ENCODE data around the gene CFAP97D2.
"Not testable (repeated sequence)": the region's sequence is repeated elsewhere in the genome, so short reads cannot be mapped to it uniquely, and the experiment has no call there.

Gene CFAP97D2

DNA sequence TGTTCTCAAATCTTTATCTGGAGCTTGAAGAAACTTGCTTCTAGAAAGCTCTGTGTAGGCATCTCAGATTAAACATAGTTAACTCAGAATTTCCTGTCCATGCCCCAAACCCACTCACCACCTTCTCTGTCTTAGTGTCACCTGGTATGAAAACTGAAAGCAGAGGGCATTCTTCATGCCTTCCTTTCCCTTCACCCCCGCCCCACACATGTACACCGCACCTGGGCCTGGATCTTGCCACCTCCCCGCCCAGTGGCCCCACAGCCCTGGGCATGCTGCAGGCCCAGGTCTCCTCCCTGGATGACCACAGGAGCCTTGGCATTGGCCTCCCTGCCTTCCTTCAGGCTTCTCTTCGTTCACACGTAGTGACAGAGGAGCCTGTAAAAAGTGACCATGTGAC is 15.8 kb downstream of the CFAP97D2 start:
- Histone ChIP-seq H4K20me1 (ENCODE audit: control insufficient read depth, insufficient read depth, low read depth, low read length) (no peaks in the 10 kb centered on the region), H3K9me2 (replicated peaks; ENCODE audit: control insufficient read depth, low read length) (no peaks in the 10 kb centered on the region), H3K36me3 (ENCODE audit: control insufficient read depth, low read length) (no peaks in the 10 kb centered on the region), H3K27me3 (ENCODE audit: control insufficient read depth, low read length) (no peaks in the 10 kb centered on the region), H3K4me1 (ENCODE audit: control insufficient read depth, low read length) (no peaks in the 10 kb centered on the region), H3K4me3 (ENCODE audit: low read length) (no peak overlapping the region), H3K9me3 (ENCODE audit: control insufficient read depth, insufficient read depth, low read length) (no peaks in the 10 kb centered on the region), H3K27ac (ENCODE audit: low read depth, low read length) (no peak overlapping the region), H3F3A (ENCODE audit: control insufficient read depth, insufficient read depth) (no peaks in the 10 kb centered on the region), H3K4me2 (ENCODE audit: low read length) (no peak overlapping the region), H3K79me2 (ENCODE audit: control insufficient read depth, low read length) (no peaks in the 10 kb centered on the region)
- TF ChIP-seq, protein P1, sequence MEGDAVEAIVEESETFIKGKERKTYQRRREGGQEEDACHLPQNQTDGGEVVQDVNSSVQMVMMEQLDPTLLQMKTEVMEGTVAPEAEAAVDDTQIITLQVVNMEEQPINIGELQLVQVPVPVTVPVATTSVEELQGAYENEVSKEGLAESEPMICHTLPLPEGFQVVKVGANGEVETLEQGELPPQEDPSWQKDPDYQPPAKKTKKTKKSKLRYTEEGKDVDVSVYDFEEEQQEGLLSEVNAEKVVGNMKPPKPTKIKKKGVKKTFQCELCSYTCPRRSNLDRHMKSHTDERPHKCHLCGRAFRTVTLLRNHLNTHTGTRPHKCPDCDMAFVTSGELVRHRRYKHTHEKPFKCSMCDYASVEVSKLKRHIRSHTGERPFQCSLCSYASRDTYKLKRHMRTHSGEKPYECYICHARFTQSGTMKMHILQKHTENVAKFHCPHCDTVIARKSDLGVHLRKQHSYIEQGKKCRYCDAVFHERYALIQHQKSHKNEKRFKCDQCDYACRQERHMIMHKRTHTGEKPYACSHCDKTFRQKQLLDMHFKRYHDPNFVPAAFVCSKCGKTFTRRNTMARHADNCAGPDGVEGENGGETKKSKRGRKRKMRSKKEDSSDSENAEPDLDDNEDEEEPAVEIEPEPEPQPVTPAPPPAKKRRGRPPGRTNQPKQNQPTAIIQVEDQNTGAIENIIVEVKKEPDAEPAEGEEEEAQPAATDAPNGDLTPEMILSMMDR (IDR thresholded peaks at IDR 0.05; ENCODE audit: low read depth, low read length, poor library complexity, severe bottlenecking), result no peak
- no peak for TF ChIP-seq EZH2phosphoT487 (IDR thresholded peaks at IDR 0.05; ENCODE audit: borderline replicate concordance, low read length)

DNA sequence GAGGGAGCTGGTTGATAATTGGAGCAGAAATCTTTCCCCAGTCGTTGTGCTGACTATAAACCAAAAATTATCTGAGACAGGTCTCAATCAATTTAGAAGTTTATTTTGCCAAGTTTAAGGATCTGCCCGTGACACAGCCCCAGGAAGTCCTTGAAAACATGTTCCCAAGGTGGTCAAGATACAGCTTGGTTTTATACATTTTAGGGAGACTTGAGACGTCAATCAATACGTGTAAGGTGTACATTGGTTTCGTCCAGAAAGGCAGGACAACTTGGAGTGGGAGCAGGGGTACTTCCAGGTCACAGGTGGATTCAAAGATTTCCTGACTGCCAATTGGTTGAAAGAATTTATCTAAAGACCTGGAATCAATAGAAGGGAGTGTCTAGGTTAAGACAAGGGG is 17.6 kb downstream of the CFAP97D2 start:
- no peaks in the 10 kb centered on the region for H4K20me1 ChIP-seq (ENCODE audit: control insufficient read depth, insufficient read depth, low read depth, low read length)
- H3K79me2 ChIP-seq (ENCODE audit: control insufficient read depth, low read length), result no peaks in the 10 kb centered on the region
- no peaks in the 10 kb centered on the region for H3K27me3 ChIP-seq (ENCODE audit: control insufficient read depth, low read length)
- H3K4me3 ChIP-seq (ENCODE audit: low read length), result no peak overlapping the region
- H3K4me1 ChIP-seq (ENCODE audit: control insufficient read depth, low read length), result no peaks in the 10 kb centered on the region
- H3K9me2 ChIP-seq (replicated peaks; ENCODE audit: control insufficient read depth, low read length), result no peaks in the 10 kb centered on the region
- no peak overlapping the region for H3K27ac ChIP-seq (ENCODE audit: low read depth, low read length)
- H3K4me2 ChIP-seq (ENCODE audit: low read length), result no peak overlapping the region
- no peaks in the 10 kb centered on the region for H3F3A ChIP-seq (ENCODE audit: control insufficient read depth, insufficient read depth)
- TF ChIP-seq, protein P1 (IDR thresholded peaks at IDR 0.05; ENCODE audit: low read depth, low read length, poor library complexity, severe bottlenecking), result no peak
- no peak for TF ChIP-seq EZH2phosphoT487 (IDR thresholded peaks at IDR 0.05; ENCODE audit: borderline replicate concordance, low read length)
- H3K9me3 ChIP-seq (ENCODE audit: control insufficient read depth, insufficient read depth, low read length), result no peaks in the 10 kb centered on the region
- no peaks in the 10 kb centered on the region for H3K36me3 ChIP-seq (ENCODE audit: control insufficient read depth, low read length)

DNA sequence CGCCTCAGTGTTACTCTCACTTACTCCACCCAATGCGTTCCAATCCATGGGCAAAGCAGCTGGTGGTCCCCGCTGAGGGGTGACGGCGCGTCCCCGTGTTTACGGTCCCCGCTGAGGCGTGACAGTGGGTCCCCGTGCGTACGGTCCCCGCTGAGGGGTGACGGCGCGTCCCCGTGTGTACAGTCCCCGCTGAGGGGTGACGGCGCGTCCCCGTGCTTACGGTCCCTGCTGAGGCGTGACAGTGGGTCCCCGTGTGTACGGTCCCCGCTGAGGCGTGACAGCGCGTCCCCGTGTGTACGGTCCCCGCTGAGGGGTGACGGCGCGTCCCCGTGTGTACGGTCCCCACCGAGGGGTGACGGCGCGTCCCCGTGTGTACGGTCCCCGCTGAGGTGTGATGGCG is 19.5 kb downstream of the CFAP97D2 start:
- no peaks in the 10 kb centered on the region for H3K79me2 ChIP-seq (ENCODE audit: control insufficient read depth, low read length)
- H3K27ac ChIP-seq (ENCODE audit: low read depth, low read length), result no peak overlapping the region
- no peak overlapping the region for H3K4me3 ChIP-seq (ENCODE audit: low read length)
- no peaks in the 10 kb centered on the region for H3K9me2 ChIP-seq (replicated peaks; ENCODE audit: control insufficient read depth, low read length)
- H3K9me3 ChIP-seq (ENCODE audit: control insufficient read depth, insufficient read depth, low read length), result no peaks in the 10 kb centered on the region
- no peaks in the 10 kb centered on the region for H3K4me1 ChIP-seq (ENCODE audit: control insufficient read depth, low read length)
- no peaks in the 10 kb centered on the region for H3K36me3 ChIP-seq (ENCODE audit: control insufficient read depth, low read length)
- TF ChIP-seq, protein P1 (IDR thresholded peaks at IDR 0.05; ENCODE audit: low read depth, low read length, poor library complexity, severe bottlenecking), result no peak
- TF ChIP-seq EZH2phosphoT487 (IDR thresholded peaks at IDR 0.05; ENCODE audit: borderline replicate concordance, low read length), result no peak
- H3K27me3 ChIP-seq (ENCODE audit: control insufficient read depth, low read length), result no peaks in the 10 kb centered on the region
- H3K4me2 ChIP-seq (ENCODE audit: low read length), result no peak overlapping the region
- H3F3A ChIP-seq (ENCODE audit: control insufficient read depth, insufficient read depth), result no peaks in the 10 kb centered on the region
- H4K20me1 ChIP-seq (ENCODE audit: control insufficient read depth, insufficient read depth, low read depth, low read length), result no peaks in the 10 kb centered on the region

DNA sequence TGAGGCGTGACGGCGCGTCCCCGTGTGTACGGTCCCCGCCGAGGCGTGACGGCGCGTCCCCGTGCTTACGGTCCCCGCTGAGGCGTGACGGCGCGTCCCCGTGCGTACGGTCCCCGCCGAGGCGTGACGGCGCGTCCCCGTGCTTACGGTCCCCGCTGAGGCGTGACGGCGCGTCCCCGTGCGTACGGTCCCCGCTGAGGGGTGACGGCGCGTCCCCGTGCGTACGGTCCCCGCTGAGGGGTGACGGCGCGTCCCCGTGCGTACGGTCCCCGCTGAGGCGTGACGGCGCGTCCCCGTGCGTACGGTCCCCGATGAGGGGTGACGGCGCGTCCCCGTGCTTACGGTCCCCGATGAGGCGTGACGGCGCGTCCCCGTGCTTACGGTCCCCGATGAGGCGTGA is 20.5 kb downstream of the CFAP97D2 start:
- H3K9me3 ChIP-seq (ENCODE audit: control insufficient read depth, insufficient read depth, low read length); H3K4me3 ChIP-seq (ENCODE audit: low read length); H3K36me3 ChIP-seq (ENCODE audit: control insufficient read depth, low read length); H3K4me2 ChIP-seq (ENCODE audit: low read length); H3K27ac ChIP-seq (ENCODE audit: low read depth, low read length); H3K27me3 ChIP-seq (ENCODE audit: control insufficient read depth, low read length); H3K9me2 ChIP-seq (replicated peaks; ENCODE audit: control insufficient read depth, low read length); H3K4me1 ChIP-seq (ENCODE audit: control insufficient read depth, low read length); H3F3A ChIP-seq (ENCODE audit: control insufficient read depth, insufficient read depth); H4K20me1 ChIP-seq (ENCODE audit: control insufficient read depth, insufficient read depth, low read depth, low read length); H3K79me2 ChIP-seq (ENCODE audit: control insufficient read depth, low read length): not testable (repeated sequence)

Data from DOHH2 (cell line).